ENCODE measurements around the gene DICER1.
"Not testable (repeated sequence)": the region's sequence is repeated elsewhere in the genome, so short reads cannot be mapped to it uniquely, and the experiment has no call there.

Gene DICER1

GRCh38 chr14:95157327-95158189 lies at the start of gene DICER1:
TSS of gene DICER1 (minus strand) at chr14:95157529. CDS start at chr14:95133458, 24,071 bp downstream.
- H3K4me2 ChIP-seq (ENCODE audit: low read length), result peak within 1 kb of the TSS; percentile 83
- peak within 1 kb of the TSS; percentile 86 for H3K27ac ChIP-seq (ENCODE audit: low read depth, low read length)
- H3K9me2 ChIP-seq (replicated peaks; ENCODE audit: control insufficient read depth, low read length), result no peaks in the 10 kb centered on the region
- peaks cover 45% of the 10 kb centered on the region for H3K4me1 ChIP-seq (ENCODE audit: control insufficient read depth, low read length)
- TF ChIP-seq EZH2phosphoT487 (IDR thresholded peaks at IDR 0.05; ENCODE audit: borderline replicate concordance, low read length), result no peak
- peaks cover 19% of the 10 kb centered on the region for H3K36me3 ChIP-seq (ENCODE audit: control insufficient read depth, low read length)
- H3K4me3 ChIP-seq (ENCODE audit: low read length), result peak within 1 kb of the TSS; percentile 81
- H3F3A ChIP-seq (ENCODE audit: control insufficient read depth, insufficient read depth), result peaks cover 5% of the 10 kb centered on the region; the same call in 1 of the 2 replicates
- H4K20me1 ChIP-seq (ENCODE audit: control insufficient read depth, insufficient read depth, low read depth, low read length), result peaks cover 15% of the 10 kb centered on the region; the same call in 1 of the 2 replicates
- peaks cover 46% of the 10 kb centered on the region for H3K79me2 ChIP-seq (ENCODE audit: control insufficient read depth, low read length)
- no peaks in the 10 kb centered on the region for H3K27me3 ChIP-seq (ENCODE audit: control insufficient read depth, low read length)
- H3K9me3 ChIP-seq (ENCODE audit: control insufficient read depth, insufficient read depth, low read length), result no peaks in the 10 kb centered on the region

DNA sequence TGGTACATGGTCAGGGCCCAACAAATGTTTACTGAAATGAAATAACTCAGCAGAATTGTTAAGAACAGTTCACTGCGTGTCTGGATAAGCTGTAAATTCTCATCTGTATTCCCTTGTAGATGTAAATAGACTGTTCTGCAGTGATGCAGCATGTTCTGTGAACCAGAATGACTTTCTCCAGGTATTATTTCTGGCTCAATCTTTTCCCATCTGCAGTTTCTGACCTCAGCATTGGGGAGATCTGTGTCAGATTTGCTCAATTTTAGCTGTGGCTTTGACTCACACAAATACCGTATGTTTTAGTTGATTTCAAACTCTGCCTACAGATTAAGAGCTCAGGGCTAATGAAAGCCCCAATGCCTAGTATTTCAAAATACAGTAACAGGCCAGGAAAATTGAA lies 49.2 kb upstream of the DICER1 start:
- Histone ChIP-seq H3K4me1 (ENCODE audit: control insufficient read depth, low read length) (no peaks in the 10 kb centered on the region), H3K79me2 (ENCODE audit: control insufficient read depth, low read length) (no peaks in the 10 kb centered on the region), H3K4me3 (ENCODE audit: low read length) (no peak overlapping the region), H3K27me3 (ENCODE audit: control insufficient read depth, low read length) (peaks cover 6% of the 10 kb centered on the region), H3K27ac (ENCODE audit: low read depth, low read length) (no peak overlapping the region), H3K36me3 (ENCODE audit: control insufficient read depth, low read length) (no peaks in the 10 kb centered on the region), H3K4me2 (ENCODE audit: low read length) (no peak overlapping the region), H3F3A (ENCODE audit: control insufficient read depth, insufficient read depth) (no peaks in the 10 kb centered on the region), H3K9me2 (replicated peaks; ENCODE audit: control insufficient read depth, low read length) (no peaks in the 10 kb centered on the region), H4K20me1 (ENCODE audit: control insufficient read depth, insufficient read depth, low read depth, low read length) (no peaks in the 10 kb centered on the region), H3K9me3 (ENCODE audit: control insufficient read depth, insufficient read depth, low read length) (no peaks in the 10 kb centered on the region; the same call in 1 of the 2 replicates)
- TF ChIP-seq CTCF (IDR thresholded peaks at IDR 0.05; ENCODE audit: low read depth, low read length, poor library complexity, severe bottlenecking), result no peak
- no peak for TF ChIP-seq EZH2phosphoT487 (IDR thresholded peaks at IDR 0.05; ENCODE audit: borderline replicate concordance, low read length)

DNA sequence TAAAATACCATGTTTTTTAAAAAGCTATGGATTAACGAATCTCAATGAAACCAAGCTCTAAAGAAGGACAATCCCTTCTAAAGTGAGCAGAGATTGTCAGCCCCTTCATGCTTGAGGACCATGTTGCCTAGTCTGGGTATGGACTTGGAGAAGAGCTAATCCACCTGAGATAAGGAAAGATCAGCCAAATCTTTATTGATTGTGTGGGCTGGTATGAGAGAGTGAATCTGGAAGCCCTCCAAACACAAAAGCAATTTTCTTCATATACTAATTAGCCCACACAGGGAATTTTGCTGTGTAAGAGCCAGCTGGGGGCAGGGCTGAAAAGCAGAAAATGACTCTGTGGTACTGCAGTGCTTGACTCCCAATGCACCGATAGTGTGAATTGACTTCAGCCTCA lies 47.4 kb upstream of the DICER1 start:
- no peaks in the 10 kb centered on the region for H3K4me1 ChIP-seq (ENCODE audit: control insufficient read depth, low read length)
- H3K9me2 ChIP-seq (replicated peaks; ENCODE audit: control insufficient read depth, low read length), result no peaks in the 10 kb centered on the region
- H3F3A ChIP-seq (ENCODE audit: control insufficient read depth, insufficient read depth), result no peaks in the 10 kb centered on the region
- no peak overlapping the region for H3K4me2 ChIP-seq (ENCODE audit: low read length)
- H3K36me3 ChIP-seq (ENCODE audit: control insufficient read depth, low read length), result no peaks in the 10 kb centered on the region
- no peaks in the 10 kb centered on the region for H4K20me1 ChIP-seq (ENCODE audit: control insufficient read depth, insufficient read depth, low read depth, low read length)
- TF ChIP-seq CTCF (IDR thresholded peaks at IDR 0.05; ENCODE audit: low read depth, low read length, poor library complexity, severe bottlenecking) (no peak), EZH2phosphoT487 (IDR thresholded peaks at IDR 0.05; ENCODE audit: borderline replicate concordance, low read length) (no peak)
- peaks cover 6% of the 10 kb centered on the region for H3K27me3 ChIP-seq (ENCODE audit: control insufficient read depth, low read length)
- H3K27ac ChIP-seq (ENCODE audit: low read depth, low read length), result no peak overlapping the region
- no peaks in the 10 kb centered on the region for H3K79me2 ChIP-seq (ENCODE audit: control insufficient read depth, low read length)
- H3K4me3 ChIP-seq (ENCODE audit: low read length), result no peak overlapping the region
- H3K9me3 ChIP-seq (ENCODE audit: control insufficient read depth, insufficient read depth, low read length), result no peaks in the 10 kb centered on the region; the same call in 1 of the 2 replicates

DNA sequence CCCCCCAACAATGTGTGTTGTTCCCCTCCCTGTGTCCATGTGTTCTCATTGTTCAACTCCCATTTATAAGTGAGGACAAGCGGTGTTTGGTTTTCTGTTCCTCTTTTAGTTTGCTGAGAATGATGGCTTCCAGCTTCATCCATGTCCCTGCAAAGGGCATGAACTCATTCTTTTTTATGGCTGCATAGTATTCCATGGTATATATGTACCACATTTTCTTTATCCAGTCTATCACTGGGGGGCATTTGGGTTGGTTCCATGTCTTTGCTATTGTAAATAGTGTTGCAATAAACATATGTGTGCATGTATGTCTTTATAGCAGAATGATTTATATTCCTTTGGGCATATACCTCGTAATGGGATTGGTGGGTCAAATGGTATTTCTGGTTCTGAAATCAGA lies 44.4 kb upstream of the DICER1 start:
- H3K36me3 ChIP-seq (ENCODE audit: control insufficient read depth, low read length); H3K9me2 ChIP-seq (replicated peaks; ENCODE audit: control insufficient read depth, low read length): not testable (repeated sequence)

More for the DNA sequence above, 44.4 kb upstream of the DICER1 start:
- not testable (repeated sequence) for H3K9me3 ChIP-seq (ENCODE audit: control insufficient read depth, insufficient read depth, low read length); H3K27ac ChIP-seq (ENCODE audit: low read depth, low read length); H3F3A ChIP-seq (ENCODE audit: control insufficient read depth, insufficient read depth); H4K20me1 ChIP-seq (ENCODE audit: control insufficient read depth, insufficient read depth, low read depth, low read length); H3K27me3 ChIP-seq (ENCODE audit: control insufficient read depth, low read length); H3K4me1 ChIP-seq (ENCODE audit: control insufficient read depth, low read length); H3K79me2 ChIP-seq (ENCODE audit: control insufficient read depth, low read length); H3K4me3 ChIP-seq (ENCODE audit: low read length); H3K4me2 ChIP-seq (ENCODE audit: low read length)

All from DOHH2 (cell line).